HG03066 (cell line): Measurements from ENCODE around the gene CHD2.
"Not testable (repeated sequence)": the region's sequence is repeated elsewhere in the genome, so short reads cannot be mapped to it uniquely, and the experiment has no call there.

Experiments
- ATAC-seq: cut with Tn5 transposase; IDR thresholded peaks from one replicate; pipeline ENCODE4 v1.9.1; 2021; ENCODE audit warnings: low read depth; ENCODE audit not compliant: unreplicated experiment

Gene CHD2

DNA sequence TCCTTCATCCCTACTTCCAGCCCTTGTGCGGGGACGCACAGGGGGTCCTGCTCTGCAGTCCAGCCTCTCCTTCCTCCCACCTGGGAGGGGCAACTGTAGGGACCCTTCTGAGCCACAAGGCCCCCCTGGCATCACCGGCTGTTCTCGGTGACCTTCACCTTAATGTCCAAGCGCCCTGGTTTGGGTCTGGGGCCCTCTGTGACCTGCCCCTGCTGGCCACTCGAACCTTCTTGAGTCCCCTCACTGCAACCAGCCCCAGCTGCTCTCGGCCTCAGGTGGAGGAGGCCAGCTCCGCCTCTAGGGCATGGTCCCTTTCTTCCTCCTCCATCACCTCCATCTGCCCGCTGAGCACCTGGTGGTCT is 131.0 kb downstream of the CHD2 start:
- no peak for ATAC-seq

DNA sequence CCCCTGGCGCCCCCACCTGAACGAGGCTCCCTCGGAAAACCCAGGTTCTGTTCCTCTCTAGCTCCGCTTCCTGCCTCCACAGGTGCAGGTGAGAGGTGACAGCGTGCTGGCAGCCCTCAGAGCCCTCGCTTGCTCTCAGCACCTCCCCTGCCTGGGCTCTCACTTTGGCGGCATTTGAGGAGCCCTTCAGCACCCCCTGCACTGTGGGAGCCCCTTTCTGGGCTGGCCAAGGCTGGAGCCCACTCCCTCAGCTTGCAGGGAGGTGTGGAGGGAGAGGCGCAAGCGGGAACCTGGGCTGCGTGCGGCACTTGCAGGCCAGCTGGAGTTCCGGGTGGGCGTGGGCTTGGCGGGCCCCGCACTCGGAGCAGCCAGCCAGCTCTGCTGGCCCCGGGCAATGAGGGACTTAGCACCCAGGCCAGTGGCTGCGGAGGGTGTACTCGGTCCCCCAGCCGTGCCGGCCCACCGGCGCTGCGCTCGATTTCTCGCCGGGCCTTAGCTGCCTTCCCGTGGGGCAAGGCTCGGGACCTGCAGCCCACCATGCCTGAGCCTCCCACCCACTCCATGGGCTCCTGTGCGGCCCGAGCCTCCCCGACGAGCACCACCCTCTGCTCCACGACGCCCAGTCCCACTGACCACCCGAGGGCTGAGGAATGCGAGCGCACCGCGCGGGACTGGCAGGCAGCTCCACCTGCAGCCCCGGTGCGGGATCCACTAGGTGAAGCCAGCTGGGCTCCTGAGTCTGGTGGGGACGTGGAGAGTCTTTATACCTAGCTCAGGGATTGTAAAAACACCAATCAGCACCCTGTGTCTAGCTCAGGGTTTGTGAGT is 131.6 kb downstream of the CHD2 start:
- ATAC-seq, result not testable (repeated sequence)

DNA sequence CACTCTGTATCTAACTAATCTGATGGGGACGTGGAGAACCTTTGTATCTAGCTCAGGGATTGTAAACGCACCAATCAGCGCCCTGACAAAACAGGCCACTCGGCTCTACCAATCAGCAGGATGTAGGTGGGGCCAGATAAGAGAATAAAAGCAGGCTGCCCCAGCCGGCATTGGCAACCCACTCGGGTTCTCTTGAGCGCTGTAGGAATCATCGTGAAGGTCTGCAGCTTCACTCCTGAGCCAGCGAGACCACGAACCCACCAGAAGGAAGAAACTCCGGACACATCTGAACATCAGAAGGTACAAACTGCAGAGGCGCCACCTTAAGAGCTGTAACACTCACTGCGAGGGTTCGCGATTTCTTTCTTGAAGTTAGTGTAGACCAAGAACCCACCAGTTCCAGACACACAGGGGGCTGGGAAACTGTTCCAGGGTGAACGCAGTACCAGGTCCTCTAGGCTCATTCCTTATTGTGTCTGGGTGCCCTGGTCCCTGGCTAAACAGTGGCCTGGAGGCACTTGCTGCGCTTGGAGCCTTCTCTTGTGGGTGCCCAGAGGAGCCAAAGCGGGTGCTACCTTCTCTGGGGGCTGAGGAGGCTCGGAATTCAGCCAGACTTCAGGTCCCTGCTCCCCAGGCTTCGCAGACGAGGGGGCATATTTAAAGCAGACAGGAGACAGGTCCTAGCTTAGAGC is 132.5 kb downstream of the CHD2 start:
- not testable (repeated sequence) for ATAC-seq

DNA sequence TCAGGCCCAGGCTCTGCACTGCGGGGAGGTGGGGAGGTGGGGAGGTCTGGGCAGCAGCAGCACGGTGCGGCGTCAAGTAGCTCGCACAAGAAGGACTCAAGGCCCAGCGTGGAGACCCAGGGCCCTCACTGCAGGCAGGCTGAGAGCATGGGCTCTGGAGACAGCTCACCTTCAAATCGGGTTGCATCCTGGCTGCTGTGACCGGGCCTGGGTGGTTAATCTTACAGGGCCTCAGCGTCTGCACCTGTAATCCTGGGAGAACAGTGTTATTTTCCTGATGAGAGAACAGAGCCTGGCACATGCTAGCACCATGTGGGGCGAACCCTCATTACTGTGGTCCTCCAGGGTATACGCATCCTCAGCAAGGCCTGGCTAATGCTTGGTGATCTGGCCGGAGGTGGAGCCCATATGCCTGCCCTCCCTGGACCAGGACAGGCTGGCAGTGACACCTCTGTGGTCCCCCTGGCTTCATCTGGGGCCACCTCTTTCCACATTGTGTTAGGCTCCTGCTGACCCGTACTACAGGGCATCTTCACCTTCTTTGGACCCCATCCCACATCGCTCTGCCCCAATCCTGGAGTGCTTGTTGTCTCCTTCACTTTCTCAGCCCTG is 133.4 kb downstream of the CHD2 start:
- ATAC-seq, result no peak

DNA sequence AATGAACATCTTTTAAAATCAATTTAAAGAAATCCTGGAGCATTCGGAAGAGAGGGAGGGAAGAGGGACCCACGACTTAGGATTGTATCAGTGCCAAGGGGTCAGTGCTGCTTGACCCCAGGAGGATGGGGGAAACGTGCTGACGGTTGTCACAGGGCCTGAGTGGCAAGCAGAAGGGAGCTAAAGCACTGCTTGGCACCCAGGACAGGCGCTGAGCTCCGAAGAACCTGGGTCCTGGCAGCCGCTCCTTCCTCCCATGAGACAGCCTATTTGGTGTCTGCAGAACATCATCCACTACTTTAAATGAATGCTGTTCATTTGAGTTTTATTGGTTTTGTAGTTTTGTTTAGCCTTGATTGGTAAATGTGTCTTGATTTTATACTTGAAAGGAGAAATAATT is 134.4 kb downstream of the CHD2 start:
- no peak for ATAC-seq

DNA sequence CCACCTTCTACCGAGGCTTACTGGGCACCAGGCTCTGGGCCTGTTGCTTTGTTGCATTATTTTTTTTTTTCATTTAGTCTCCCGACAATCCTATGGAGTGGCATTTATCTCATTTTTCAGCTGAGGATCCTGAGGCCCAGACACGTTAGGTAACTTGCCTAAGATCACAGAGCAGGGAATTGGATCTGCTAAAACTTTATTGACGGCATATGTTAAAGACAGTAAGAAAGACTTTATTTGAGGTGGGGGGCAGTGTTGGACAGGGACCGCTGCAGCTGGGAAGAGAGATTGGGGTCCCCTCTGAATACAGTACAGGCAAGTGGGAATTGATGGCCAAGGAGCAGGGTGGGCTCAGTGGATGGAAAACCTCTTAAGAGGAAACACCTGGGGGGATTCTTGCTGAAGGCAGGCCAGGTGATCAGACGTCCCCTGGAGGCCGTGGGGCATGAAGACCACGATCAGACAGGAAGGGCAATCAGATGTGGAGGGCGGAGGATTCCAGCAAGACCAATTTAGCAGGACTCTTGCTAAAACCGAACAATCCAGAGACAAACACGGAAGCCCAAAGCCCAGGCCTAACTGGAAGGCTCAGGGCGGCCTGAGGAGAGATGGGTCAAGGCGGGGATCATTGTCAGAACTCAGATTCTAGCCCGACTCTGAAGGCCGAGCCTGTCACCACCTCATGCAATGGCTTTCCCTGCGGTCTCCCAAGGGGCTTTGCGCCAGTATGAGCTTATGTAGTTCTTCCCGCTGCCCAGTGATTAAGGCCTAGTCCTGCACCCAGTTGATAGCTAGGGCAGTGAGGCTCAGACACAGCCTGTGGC is 135.2 kb downstream of the CHD2 start:
- no peak for ATAC-seq

DNA sequence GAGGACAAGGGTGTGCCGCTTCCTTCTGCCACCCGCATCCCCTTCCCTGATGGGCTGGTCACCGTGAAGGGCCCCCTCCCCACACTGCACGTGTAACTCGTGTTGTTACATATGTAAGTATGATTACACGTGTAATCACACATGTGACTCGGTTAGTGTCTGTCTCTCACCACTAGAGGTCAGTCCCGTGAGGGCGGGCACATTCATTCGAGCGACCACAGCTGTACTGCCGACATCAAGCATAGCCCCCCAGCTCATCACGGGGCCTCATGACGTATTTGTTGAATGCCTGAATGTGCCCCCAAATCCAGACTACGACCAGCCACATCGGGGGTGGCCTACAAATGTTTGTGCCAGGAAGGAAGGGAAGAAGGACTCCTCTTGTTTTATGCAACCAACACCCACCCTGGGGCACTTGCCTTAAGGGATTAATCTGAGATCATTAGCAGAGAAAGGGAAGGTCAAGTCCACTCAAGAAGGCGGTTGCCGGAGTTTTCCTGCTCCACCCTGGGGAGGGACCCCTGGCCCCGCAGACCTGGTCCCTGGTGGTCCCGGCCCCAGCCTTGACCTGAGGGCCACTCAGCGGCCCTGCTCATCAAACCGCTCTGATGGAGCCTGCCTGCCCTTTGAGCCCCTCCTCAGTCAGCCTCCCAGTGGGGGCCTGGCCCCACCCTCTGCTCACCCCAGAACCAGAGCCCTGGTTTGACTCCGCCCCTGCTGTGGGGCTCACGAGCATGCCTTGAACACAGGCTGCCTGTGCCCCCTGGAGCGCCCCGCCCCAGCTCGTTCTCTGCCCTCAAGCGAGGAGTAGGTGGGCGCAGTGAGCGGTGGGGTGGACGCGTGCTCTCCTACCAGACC is 136.1 kb downstream of the CHD2 start:
- ATAC-seq, result no peak

- ATAC-seq, result no peak
These were observed 137.1 kb downstream of the CHD2 start for GRCh38 chr15:93036951-93037819.

- no peak for ATAC-seq
These were observed 137.9 kb downstream of the CHD2 start for GRCh38 chr15:93037820-93038705.

DNA sequence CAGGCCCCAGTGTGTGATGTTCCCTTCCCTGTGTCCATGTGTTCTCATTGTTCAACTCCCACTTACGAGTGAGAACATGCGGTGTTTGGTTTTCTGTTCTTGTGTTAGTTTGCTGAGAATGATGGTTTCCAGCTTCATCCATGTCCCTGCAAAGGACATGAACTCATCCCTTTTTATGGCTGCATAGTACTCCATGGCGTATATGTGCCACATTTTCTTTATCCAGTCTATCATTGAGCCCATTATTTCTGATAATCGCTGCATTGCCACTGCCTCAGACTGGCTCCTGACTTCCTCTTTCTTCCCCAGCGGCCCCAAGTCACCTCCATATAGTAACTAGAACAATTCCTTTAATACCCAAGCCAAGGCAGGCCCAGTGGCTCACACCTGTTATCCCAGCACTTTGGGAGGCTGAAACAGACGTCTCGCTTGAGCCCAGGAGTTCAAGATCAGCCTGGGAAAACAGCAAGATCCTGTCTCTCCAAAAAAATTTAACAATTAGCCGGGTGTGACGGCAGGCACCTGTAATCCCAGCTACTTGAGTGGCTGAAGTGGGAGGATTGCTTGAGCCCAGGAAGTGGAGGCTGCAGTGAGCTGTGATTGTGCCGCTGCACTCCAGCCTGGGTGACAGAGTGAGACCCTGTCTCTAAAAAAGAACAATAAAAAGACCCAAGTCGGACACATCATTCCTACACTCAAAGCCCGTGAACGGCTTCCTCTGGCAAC is 139.6 kb downstream of the CHD2 start:
- ATAC-seq, result not testable (repeated sequence)

GRCh38 chr15:93040288-93041158 is 140.4 kb downstream of the CHD2 start:
- ATAC-seq, result no peak

DNA sequence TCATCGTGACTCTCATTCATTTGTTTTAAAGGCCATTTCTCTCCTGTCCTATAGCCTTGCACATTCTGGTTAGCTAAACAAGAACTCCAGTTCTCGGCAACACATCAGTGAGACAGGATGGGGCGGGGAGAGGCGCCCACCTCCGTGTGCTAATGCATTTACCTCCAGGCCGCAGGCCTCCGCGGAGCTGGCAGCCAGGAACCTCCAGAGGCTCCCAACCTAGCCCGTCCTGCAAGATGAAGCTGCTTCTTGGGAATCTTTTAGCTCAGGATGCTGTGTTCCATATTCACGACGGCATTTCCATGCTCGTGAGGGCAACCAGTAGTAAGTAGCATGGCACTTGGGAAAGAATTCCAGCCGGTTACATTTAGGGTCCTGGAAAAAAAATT is 141.0 kb downstream of the CHD2 start:
- no peak for ATAC-seq

DNA sequence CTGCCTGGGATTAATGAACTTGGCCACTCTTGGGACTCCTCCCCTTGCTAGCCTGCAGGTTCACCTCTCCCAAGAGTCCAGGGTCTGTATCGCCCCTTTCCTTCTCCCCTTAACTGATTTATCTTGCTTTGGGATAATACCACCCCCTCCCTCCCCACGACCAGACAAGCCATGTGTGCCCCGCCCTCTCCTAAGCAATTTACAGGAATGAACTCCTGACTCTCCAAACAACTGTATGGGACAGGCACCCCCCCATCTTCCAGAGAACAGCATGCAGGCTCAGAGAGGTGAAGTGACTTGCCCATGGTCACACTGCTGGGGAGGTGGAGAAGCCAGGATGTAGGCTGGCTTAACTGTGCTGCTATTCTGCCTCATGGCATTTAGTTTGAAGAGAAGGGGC is 142.1 kb downstream of the CHD2 start:
- ATAC-seq, result no peak

DNA sequence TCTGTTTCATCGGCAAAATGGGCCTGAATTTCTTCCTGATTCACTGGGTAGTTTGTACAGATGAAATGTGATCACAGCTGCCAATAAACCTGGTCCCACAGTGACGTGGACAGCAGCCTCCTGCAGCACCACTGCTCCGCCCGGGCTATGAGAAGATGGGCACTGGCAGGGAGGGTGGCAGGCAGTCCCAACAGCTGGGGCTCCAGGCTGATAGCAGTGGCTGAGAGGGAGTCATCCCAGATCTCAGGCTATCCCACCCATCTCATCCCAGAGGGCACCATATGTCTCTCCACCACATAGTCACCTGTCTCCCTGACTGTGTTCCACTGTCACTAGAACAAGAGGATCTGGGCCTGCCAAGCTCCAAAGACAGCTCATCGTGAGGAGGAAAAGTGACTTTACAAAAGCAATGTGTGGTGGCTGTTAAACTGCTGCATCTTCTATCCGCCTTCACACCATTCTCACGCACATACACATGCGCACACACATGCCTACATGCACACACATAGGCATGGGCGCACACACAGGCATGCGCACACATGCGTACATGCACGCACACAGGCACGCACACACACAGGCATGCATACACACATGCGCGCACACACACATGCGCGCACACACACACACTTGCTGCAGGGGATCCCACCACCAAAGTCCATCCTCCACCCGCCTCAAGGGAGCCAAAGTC is 142.7 kb downstream of the CHD2 start:
- ATAC-seq, result no peak

DNA sequence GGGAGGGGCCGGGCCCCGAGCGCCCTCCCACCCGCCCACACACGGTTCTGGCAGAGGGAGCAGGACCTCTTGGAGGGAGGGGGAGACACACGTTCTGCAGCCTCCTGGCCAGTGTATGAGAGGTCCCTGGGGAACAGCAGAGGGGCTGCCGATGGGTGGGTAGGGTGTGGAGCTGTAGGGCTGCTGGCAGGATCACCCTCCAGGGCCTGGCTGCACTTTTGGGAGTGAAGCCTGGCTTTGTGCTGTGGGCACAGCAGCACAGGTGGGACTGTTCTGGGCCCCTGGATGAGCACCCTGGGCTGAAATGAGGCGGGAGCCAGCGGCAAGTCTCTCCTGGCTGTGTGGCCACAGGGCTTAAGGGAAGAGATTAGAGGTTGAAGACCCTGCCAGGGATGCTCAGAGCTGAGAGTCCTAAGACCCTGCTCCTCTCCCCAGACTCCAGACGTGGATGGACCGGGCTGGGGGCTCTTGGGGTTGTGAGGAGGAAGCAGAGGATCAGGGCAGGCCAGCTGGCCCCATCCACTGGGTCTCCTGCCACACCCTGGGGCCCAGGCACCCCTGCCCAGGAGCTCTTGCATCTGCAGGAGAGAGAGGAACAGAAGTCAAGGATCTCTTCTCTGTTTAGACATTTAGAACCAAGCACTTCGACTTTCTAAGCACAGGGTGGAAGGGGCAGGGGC is 143.6 kb downstream of the CHD2 start:
- no peak for ATAC-seq
